Skeletal muscle tissue (tissue), 4 donors: ENCODE results near the gene FANCC. TPM values are rescaled to one million over a fixed set of nuclear protein-coding genes. Genes with fewer than 3 reads are reported as not detected.

Source experiments
- H3K27ac ChIP-seq: one replicate; pipeline ENCODE4 v1.7.0; 2013; ENCODE audit warnings: mild to moderate bottlenecking, low read depth, low read length, inconsistent platforms
- H3K27me3 ChIP-seq, 3 donors: one replicate each; pipeline ENCODE4 v1.7.0; 2013; ENCODE audit warnings: low read length in 3 of 3; ENCODE audit not compliant: control insufficient read depth in 3 of 3, insufficient read depth in 3 of 3
- H3K36me3 ChIP-seq, 3 donors: one replicate each; pipeline ENCODE4 v1.7.0; 2013; ENCODE audit warnings: low read length in 3 of 3; ENCODE audit not compliant: control insufficient read depth in 3 of 3, insufficient read depth in 3 of 3
- H3K4me1 ChIP-seq, 3 donors: one replicate each; pipeline ENCODE4 v1.7.0; 2013; ENCODE audit warnings: low read length in 3 of 3, mild to moderate bottlenecking in 3 of 3; ENCODE audit not compliant: control insufficient read depth in 3 of 3, insufficient read depth in 3 of 3
- H3K4me3 ChIP-seq, 3 donors: one replicate each; pipeline ENCODE4 v1.7.0; 2013; ENCODE audit warnings: low read length in 3 of 3
- H3K9ac ChIP-seq, 3 donors: one replicate each; pipeline ENCODE4 v1.7.0; 2013; ENCODE audit warnings: low read length in 3 of 3, mild to moderate bottlenecking in 3 of 3, moderate library complexity in 2 of 3, low read depth in 1 of 3
- H3K9me3 ChIP-seq, 3 donors: one replicate each; pipeline ENCODE4 v1.7.0; 2013; ENCODE audit warnings: low read length in 3 of 3; ENCODE audit not compliant: control insufficient read depth in 3 of 3
- total RNA-seq: library from RNA; depleted of rRNA; stranded (reverse); fragments of >200 nt; gene quantifications from one replicate; pipeline ENCODE4 v1.2.3, GENCODE V29; 2014
- donor health status: Osteomylitis.

The FANCC gene
- total RNA-seq, 1 donor from 2014 or later = 12.0 TPM

DNA sequence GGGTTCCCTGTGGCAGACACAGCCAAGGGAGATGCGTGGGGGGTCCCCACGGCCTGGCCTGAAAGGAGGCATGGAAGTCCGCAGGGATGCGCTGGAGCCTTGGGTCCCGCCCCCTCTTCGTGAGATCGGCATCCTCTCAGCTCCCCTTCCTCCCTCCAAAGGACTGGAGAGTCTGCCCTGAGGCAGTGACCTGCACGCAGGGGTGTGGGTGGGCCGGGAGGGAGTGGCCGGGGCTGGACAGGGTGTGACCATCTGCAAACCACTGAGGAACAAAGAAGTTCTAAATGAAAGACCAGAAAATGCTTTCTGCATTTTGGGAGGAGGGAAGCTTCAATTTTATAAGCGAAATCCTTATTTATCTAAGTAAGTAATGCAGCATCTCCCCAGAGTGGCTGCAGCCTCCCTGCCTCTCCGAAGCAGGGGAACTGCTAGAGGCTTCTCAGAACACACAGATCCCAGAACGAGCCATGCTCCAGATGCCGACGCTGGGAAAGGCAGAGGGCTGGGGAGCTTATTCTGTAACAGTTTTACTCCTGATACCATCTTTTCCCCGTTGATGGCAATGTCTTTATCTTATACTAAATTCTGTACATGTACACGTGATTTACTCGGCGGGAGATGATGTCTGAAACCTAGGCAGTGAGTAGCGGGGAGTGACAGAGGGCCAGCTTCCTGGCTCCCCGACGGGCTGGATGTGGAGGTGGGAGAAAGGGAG lies 221.7 kb downstream of the FANCC start:
- no peaks in the 10 kb centered on the region for H3K27me3 ChIP-seq
- H3K36me3 ChIP-seq = peaks cover 2 to 12% (median 8%) of the 10 kb centered on the region in 3 donors
- no peaks in the 10 kb centered on the region for H3K9me3 ChIP-seq
- H3K9ac ChIP-seq = peak overlapping the region in 1 of 3 donors; percentile 50
- peaks cover 74 to 94% (median 94%) of the 10 kb centered on the region in 3 donors for H3K4me1 ChIP-seq
- peak overlapping the region in 1 of 3 donors; percentile 61 for H3K4me3 ChIP-seq
- H3K27ac ChIP-seq = peak overlapping the region; percentile 71

DNA sequence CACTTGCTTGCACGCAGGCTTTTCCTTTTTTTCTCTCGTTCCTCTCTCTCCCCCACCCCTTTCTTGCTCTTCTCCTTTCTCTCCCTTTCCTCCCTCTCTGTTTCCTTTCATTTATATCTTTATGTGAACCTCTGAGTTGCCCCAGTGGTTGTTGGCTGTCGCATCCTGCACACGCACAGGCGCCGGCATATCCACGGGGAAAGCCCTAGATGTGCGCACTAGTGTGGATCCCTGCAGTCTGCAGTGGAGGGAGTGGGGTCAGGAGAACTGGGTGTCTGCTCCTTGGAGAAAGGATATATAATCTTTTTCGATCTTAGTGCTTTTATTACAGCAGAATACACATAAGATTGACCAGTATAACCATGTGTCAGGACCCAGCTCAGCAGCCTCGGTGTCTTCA lies 223.5 kb downstream of the FANCC start:
- Histone ChIP-seq H3K27me3 (no peaks in the 10 kb centered on the region), H3K4me3 (no peak overlapping the region), H3K9me3 (no peaks in the 10 kb centered on the region), H3K9ac (peak overlapping the region in 1 of 3 donors; percentile 35), H3K27ac (peak overlapping the region; percentile 39), H3K4me1 (peaks cover 81 to 95% (median 94%) of the 10 kb centered on the region in 3 donors), H3K36me3 (peaks cover 3 to 14% (median 5%) of the 10 kb centered on the region in 3 donors)

DNA sequence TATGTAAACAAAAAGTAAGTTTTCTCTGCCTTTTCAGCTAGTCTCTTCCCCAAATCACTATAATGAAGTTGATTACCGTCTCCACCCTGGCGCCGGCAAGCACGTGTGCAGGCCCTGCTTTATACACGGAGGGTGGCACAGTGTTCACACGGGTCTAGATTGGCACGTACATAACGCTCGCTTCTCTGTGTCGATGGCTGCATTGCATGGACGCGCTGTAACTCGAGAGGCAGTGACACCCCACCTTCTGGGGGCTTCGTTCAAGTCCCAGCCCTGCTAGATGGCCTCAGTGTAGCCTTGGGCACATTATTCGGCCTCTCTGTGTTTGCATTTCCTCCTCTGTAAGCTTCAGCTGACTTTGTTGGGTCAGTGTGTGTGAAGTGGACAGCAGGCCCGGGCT lies 223.9 kb downstream of the FANCC start:
- Histone ChIP-seq H3K4me1 (peaks cover 82 to 95% (median 95%) of the 10 kb centered on the region in 3 donors), H3K9ac (peak overlapping the region in 1 of 3 donors; percentile 35)

DNA sequence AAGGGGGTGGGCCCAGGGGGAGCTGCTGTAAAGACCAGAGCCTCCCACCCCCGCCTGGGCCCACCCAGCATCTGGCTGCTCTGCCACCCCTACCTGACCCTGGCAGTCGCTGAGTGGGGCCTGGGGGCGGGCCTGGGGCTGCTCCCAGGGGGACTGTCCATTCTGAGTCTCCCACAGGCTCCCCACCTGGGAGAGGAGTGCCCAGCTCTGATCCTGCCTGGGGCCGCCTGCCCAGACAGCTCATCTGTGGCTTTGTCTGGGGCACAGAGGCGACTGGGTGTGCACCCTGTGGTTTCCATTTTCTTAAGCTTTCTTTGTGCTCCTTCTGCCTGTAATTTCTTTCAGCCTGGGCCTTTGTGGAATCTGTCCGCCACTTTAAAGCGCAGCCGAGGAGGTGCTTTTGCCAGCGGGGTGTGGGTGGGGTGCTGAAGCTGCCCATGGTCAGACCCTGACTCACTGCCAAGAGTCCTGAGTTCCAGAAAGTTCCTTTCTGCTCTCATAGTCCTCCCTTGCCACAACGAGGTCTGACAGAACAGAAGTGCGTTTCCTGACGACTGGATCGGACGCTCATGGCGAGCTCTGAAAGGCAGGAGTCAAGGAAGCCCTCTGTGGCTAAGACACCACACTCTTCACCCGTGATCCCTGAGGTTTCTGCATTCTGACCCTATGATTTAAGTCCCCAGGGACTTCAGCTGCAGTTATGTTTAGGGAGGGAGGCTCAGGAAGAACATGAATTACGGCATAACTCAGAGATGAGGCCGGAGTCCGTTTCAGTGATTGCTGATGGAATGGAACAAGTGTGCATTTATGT lies 225.0 kb downstream of the FANCC start:
- Histone ChIP-seq H3K27me3 (no peaks in the 10 kb centered on the region), H3K27ac (peak overlapping the region; percentile 79), H3K4me3 (peak overlapping the region in 1 of 3 donors; percentile 15), H3K9ac (peak overlapping the region in 2 of 3 donors; percentile 28 to 72), H3K4me1 (peaks cover 78 to 95% (median 94%) of the 10 kb centered on the region in 3 donors), H3K9me3 (no peaks in the 10 kb centered on the region), H3K36me3 (peaks cover 4 to 16% (median 6%) of the 10 kb centered on the region in 3 donors)

More for the DNA sequence above, 223.9 kb downstream of the FANCC start:
- H3K27ac ChIP-seq = peak overlapping the region; percentile 11
- no peaks in the 10 kb centered on the region for H3K9me3 ChIP-seq
- no peaks in the 10 kb centered on the region for H3K27me3 ChIP-seq
- peaks cover 4 to 14% (median 5%) of the 10 kb centered on the region in 3 donors for H3K36me3 ChIP-seq
- H3K4me3 ChIP-seq = no peak overlapping the region

DNA sequence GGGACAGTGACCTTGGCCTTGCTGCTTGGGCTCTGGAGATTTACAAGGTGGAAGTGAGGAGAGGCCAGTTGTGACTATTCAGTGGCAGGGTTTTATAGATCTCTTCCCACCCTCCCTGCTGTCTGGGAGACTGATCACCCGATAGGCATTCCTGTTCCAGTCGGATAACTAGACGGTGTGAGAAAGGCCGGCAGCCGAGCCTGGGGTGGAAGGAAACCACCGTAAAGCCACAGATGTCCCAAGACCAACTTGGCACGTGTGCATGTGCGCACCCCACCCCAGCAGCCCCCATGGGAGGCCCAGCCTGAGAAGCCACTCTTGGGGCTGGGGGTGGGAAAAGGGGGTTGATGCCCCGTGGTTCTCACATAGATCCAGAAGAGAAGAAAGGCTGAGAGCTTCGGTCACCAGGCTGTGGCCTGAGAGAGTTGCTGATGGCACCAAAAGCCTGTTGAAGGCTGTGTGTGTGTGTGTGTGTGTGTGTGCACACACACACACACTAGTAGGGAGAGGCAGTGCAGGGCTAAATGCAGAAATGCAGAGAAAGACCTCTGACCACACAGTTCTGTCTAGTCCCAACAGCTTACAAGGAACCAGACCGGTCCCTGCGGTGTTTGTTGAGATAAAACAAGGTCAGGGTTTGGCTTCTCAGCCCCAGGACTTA lies 225.8 kb downstream of the FANCC start:
- H3K27me3 ChIP-seq = no peaks in the 10 kb centered on the region
- H3K36me3 ChIP-seq = peaks cover 6 to 11% (median 7%) of the 10 kb centered on the region in 3 donors
- peaks cover 77 to 92% (median 89%) of the 10 kb centered on the region in 3 donors for H3K4me1 ChIP-seq
- H3K9me3 ChIP-seq = no peaks in the 10 kb centered on the region
- no peak overlapping the region for H3K4me3 ChIP-seq
- peak overlapping the region; percentile 79 for H3K27ac ChIP-seq
- H3K9ac ChIP-seq = peak overlapping the region; percentile 32 to 72 (median 51)

DNA sequence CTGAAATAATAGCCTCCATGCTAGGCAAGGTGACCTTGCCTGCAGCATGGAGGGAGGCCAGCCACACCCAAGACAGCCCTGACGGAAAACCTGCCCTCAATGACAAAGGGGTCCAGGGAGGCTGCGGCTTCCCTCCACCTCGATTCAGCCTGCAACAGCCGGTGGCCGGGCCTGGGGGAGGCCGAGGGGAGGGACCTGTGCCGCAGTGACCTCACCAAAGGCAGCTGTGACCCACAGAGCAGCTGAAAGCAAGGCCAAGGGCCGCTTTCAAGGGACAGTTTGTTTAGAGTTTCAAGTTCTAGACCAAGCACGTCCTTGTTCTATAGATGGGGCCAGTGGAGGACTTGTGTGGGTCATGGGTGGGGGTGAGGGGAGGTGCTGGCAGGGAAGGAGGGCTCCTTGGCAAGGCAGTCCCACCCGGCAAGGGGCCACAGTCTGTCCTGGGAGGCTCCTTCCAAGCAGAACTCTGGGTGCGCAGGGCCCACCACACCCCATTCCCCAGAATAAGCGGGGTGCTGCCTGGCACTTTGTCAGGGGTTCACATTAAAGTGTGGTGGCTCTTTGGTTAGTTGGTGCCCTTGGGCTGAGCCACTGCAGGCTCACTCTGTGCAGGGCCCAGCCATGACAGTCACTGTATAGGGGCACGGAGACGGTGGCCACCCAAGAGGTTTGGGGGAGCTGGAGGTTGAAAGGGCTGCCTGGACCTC lies 226.5 kb downstream of the FANCC start:
- peak overlapping the region; percentile 32 to 72 (median 51) for H3K9ac ChIP-seq
- H3K27ac ChIP-seq = peak overlapping the region; percentile 79
- peaks cover 82 to 93% (median 93%) of the 10 kb centered on the region in 3 donors for H3K4me1 ChIP-seq
- H3K4me3 ChIP-seq = no peak overlapping the region
- no peaks in the 10 kb centered on the region for H3K9me3 ChIP-seq
- H3K27me3 ChIP-seq = no peaks in the 10 kb centered on the region
- peaks cover 13 to 16% (median 14%) of the 10 kb centered on the region in 3 donors for H3K36me3 ChIP-seq

DNA sequence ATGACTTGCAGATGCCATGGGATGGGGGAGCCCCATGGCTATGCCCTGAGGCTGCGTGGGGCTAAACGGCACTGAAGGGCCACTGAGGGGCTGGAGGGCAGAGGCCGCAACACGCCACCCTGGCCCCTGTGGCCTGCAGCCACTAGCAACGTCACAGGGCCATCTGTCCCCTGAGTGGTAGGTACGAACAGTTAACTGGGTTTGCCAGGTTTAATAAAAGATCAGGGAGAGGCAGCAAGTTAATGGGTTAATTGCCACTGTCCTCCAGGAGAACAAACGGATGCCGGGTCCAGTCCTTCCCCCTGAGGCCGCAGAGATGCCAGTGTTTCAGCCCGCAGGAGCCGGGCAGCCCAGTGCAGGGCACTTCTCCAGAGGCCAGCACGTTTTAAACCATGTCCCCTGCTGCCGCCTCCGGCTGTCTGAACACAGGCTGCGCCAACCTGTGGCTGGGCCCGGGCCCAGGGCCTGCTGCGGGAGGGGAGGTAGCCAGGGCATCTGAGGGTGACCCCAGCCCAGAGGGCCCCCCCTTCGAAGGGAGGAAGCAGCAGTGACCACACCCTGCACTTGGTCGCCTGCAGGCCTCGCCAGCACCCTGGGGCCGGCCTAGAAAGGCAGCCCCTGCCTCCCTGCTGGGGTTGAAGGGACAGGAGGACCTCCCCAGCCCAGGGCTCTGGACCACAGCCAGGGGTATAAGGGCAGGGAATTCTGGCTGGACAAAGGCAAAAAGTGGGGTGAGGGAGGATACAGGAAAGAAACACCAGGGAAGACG lies 227.3 kb downstream of the FANCC start:
- Histone ChIP-seq H3K9ac (peak overlapping the region; percentile 47 to 72 (median 50)), H3K36me3 (peaks cover 17 to 22% (median 20%) of the 10 kb centered on the region in 3 donors), H3K27ac (peak overlapping the region; percentile 79), H3K27me3 (no peaks in the 10 kb centered on the region), H3K4me1 (peaks cover 85 to 95% (median 93%) of the 10 kb centered on the region in 3 donors), H3K9me3 (no peaks in the 10 kb centered on the region), H3K4me3 (peak overlapping the region in 1 of 3 donors; percentile 41)

DNA sequence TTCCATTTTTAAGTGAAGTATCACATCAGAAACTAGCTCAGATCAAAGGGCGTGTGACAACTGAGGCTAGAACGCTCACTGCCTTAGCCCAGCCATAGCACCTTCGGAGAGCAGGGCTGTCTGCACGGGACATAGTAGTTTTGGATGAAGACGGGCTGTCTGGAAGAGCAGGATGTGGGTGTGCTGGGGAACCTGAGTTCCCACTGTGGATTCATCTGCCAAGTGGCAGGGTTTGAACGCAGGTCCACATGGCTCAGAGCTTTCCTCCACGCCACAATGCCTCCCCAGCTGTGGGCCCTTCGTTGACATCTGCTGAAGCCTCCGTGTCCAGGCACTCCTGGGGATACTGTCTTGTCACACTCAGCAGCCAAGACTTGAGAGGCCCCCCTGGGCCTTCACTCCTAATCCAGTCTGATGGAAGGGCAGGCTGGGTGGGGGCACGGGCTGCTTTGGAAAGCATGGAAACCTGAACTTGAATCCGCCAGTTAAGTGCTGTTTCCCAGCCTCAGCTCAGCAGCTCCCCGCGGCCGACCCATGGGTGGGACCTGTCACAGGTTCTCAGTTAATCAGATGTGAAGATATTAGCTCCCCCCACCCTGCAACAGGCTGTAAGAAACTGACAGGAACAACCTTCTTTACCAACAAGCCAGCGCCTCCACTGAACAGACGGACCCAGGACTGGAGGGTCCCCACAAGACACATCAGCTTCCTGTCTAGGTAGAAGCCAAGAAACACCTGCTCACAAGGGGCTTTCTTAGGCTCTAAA lies 228.1 kb downstream of the FANCC start:
- H3K27ac ChIP-seq = peak overlapping the region; percentile 79
- peak overlapping the region; percentile 47 to 72 (median 50) for H3K9ac ChIP-seq
- peaks cover 15 to 27% (median 21%) of the 10 kb centered on the region in 3 donors for H3K36me3 ChIP-seq
- H3K4me1 ChIP-seq = peaks cover 84 to 95% (median 93%) of the 10 kb centered on the region in 3 donors
- peak overlapping the region in 1 of 3 donors; percentile 24 for H3K4me3 ChIP-seq
- no peaks in the 10 kb centered on the region for H3K27me3 ChIP-seq
- no peaks in the 10 kb centered on the region for H3K9me3 ChIP-seq
